GM20000 (cell line): ENCODE results near the gene PLA2G2E.

ENCODE experiments used
- DNase-seq: peaks from one replicate; pipeline ENCODE4 v3.0.0; 2012; ENCODE audit warnings: low spot score
- TF ChIP-seq, protein P1 (sequence below): IDR thresholded peaks from 2 replicates; pipeline ENCODE4 v1.5.1; 2012; ENCODE audit warnings: mild to moderate bottlenecking, control low read depth; ENCODE audit errors: extremely low read depth, missing control alignments

PLA2G2E gene, protein sequence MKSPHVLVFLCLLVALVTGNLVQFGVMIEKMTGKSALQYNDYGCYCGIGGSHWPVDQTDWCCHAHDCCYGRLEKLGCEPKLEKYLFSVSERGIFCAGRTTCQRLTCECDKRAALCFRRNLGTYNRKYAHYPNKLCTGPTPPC

DNA sequence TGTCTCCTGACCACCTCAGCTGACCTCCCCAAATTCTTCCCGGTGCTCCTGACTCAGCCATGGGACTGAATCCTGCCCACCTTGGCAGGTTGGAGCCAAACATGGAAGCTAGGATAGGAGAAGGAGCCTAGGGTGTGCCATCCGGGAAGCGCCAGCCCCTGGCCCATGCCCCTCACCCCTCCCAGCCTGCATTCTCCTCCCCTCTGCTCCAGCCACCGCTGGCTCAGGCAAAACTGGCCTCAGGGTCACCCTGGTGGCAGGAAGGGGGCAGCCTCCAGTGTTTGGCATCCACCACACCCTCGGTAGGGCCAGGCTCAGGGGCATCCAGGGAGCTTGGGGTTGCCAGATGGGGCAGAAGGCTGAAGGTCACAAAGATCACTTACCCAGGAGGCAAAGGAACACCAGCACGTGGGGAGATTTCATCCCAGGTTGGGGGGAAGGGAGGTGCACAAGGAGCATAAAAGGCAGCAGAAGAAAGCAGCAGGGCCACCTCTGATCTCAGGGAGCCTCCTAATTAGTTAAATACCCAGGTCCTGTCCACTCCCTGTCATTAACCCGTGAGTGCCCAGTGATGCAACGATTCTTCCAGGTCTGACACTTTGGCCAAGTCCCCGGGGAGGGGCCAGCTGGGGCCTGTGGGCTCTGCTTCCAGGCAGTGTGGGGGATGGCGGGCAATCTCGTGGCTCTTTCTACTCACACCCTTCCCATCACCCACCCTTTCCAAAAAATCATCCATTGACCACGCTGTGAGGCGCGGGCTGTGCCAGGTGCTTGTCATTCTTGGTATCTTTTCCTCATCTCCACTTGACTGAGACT, at the start of gene PLA2G2E:
TSS of gene PLA2G2E (minus strand) at position 481 of the 816 bp plus-strand sequence. CDS start at position 423, 58 bp downstream.
- no peak for DNase-seq
- TF ChIP-seq, protein P1, sequence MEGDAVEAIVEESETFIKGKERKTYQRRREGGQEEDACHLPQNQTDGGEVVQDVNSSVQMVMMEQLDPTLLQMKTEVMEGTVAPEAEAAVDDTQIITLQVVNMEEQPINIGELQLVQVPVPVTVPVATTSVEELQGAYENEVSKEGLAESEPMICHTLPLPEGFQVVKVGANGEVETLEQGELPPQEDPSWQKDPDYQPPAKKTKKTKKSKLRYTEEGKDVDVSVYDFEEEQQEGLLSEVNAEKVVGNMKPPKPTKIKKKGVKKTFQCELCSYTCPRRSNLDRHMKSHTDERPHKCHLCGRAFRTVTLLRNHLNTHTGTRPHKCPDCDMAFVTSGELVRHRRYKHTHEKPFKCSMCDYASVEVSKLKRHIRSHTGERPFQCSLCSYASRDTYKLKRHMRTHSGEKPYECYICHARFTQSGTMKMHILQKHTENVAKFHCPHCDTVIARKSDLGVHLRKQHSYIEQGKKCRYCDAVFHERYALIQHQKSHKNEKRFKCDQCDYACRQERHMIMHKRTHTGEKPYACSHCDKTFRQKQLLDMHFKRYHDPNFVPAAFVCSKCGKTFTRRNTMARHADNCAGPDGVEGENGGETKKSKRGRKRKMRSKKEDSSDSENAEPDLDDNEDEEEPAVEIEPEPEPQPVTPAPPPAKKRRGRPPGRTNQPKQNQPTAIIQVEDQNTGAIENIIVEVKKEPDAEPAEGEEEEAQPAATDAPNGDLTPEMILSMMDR, result no peak

DNA sequence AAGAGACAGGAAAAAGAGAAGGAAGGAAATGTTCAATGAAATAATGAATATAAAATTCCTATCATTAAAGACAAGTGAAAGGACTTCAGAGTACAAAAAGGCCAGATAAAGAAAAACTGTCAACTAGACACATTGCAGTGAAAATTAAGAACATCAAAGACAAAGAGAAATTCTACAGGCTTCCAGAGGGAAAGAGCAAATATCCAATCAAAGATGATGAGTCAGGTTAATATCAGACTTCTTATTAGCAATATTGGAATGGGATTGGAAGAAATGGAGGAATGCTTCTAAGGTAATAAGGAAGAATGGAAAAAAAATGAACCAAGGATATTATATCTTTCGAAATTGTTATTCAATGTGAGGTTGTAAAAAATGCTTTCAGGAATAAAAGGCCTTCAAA, 48.2 kb upstream of the PLA2G2E start:
- DNase-seq, result no peak
- TF ChIP-seq, protein P1, result no peak

DNA sequence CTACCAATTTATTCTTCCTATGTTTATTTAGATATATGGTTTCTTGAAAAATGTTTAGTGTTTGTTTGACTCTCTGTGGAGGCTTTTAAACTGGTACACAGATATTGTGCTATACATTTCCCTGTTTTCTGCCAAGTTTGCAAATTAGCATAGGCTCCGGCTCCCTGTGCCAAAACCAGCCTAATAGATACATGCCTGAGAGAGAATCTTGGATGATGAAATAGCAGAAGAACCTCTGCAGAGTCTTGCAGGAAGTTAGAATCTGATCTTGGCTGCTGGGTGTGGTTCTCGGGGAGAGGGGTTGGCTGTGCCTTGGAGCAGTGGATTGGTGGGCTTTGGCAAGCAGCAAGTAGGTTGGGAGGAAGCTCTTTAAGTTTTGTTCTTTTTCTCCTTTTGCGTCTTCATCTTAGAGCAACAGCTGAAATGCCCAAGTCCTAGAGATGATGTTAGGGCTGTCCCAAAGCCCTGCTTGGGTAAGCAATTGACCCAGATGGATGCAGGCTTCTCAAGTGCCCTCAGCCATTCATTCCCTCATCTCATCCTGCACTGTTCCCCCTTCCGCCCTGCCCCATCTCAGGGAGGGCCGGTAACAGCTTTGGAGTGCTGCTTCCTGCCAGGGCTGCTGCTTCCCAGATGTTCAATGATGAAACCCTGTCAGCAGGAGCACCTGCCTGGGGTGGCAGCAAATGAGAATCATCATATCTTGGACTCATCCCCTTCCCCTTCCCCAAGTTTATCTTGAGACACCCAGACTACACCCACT, 46.7 kb upstream of the PLA2G2E start:
- no peak for DNase-seq
- TF ChIP-seq, protein P1, result no peak

DNA sequence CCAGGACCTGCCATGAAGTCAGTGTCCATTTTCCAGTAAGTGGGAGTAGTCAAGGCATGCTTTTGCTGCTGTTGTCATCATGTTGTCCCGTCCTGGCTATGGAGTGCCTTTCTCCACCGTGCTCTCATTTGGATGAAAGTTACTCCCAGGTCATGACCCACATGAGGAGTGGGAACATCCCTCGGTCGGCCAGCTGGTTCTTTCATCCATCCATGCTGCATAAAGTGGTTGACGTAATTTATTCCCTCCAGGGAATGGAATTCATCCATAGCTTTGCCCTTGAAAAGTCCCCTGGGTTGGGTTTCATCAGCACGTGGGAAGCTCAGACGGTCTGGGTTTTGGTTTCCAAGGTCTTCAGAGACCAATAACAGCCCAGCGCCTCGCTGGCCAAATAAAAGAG, 44.4 kb upstream of the PLA2G2E start:
- TF ChIP-seq, protein P1, result no peak

DNA sequence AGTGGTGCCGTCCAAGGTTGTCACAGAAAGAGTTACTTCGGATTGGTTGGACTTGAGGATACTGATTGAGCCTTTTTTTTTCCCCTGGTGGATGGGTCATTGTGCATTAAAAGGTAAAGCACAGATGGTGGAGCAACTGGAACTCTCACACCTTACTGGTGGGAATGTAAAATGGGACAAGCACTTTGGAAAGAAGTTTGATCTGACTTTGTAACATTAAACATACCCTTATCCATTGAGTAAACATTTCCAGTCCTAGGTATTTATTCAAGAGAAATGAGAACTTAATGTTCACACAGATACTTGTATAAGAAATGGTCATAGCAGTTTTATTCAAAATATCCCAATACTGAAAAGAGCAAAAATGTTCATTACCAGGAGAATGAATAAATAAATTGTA, 41.1 kb upstream of the PLA2G2E start:
- DNase-seq, result no peak
- TF ChIP-seq, protein P1, result no peak

More for the DNA sequence above, 44.4 kb upstream of the PLA2G2E start:
- DNase-seq, result no peak

DNA sequence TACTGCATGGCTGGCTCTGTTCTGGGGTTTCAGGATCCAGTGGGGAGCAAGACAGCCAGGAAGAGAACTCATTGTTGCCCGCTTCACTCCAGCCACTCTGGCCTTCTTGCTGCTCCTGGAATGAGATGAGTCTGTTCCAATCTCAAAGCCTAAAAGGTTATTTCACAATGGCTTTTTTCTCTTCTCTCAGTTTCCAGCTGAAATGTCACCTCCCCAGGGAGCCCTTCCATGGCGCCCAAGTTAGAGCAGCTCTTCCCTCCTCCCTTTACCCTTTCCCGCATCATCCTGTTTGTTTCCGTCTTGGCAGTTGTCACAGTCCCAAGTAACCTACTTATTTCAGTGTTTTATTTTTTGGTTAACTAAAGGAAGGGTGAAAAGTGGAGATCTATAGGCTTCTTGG, 40.2 kb upstream of the PLA2G2E start:
- no peak for DNase-seq
- TF ChIP-seq, protein P1, result no peak

DNA sequence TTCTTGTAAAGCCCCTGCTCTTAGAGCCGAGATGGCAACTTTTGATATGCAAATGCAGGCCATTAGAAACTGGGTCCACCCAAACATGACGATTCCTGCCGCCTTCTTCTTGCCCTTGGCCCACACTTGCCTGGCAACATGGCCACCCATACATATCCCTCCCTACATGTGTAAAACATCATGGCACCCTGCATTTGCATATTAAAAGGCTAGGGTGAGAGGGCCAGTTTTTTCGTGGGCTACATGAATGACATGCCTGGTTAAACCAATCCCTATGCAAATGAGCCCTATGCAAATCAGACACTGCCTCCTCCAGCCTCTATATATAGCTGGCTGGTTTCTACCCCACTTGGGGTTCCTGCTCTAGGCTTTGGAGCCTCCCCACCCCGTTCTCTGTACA, 37.2 kb upstream of the PLA2G2E start:
- TF ChIP-seq, protein P1, result no peak
- no peak for DNase-seq
